Endothelial cell of umbilical vein (primary cell): ENCODE results near the gene FAM131C. TPM values are rescaled to one million over a fixed set of nuclear protein-coding genes. Genes with fewer than 3 reads are reported as not detected.

Experiments
- BruUV-seq: library from RNA; stranded (reverse); fragments of 400-500 nt; replicated peaks from 2 replicates; lab custom pipeline; 2021; lab: Mats Ljungman, UMichigan
- CTCF ChIA-PET: fragments of 300-600, 350-600 bp; sonication (Branson Sonifier 250); formaldehyde crosslinking; loops from one replicate; lab custom pipeline; 2021; ENCODE audit warnings: antibody characterized with exemption, inconsistent platforms; lab: Charles Lee
- POLR2A ChIA-PET: fragments of 300-600, 350-600 bp; sonication (Branson Sonifier 250); formaldehyde crosslinking; loops from one replicate; lab custom pipeline; 2021; ENCODE audit warnings: antibody characterized with exemption, inconsistent platforms; lab: Charles Lee
- DNase-seq: peaks from one replicate; pipeline ENCODE4 v3.0.0-alpha.2; 2011; ENCODE audit warnings: low read depth, low spot score
- FAIRE-seq: peaks from 2 replicates; lab custom pipeline; 2011; peaks lifted over from hg19 to GRCh38; lab: Jason Lieb, UNC
- H2AFZ ChIP-seq: 2 replicates; pipeline ENCODE4 v1.6.0; 2012; ENCODE audit warnings: low read depth, low read length, control low read depth, inconsistent platforms
- H3K27ac ChIP-seq: 2 replicates; pipeline ENCODE4 v1.5.1; 2011; ENCODE audit warnings: low read depth, mild to moderate bottlenecking, control low read depth, low read length, moderate library complexity; ENCODE audit not compliant: insufficient read depth
- H3K27me3 ChIP-seq, 2 experiments: 2 replicates each; pipeline versions ENCODE4 v1.6.0 to v1.6.1; 2011; ENCODE audit warnings: low read length in 2 of 2, mixed read lengths in 1 of 2; ENCODE audit not compliant: control insufficient read depth in 2 of 2, insufficient read depth in 2 of 2
- H3K36me3 ChIP-seq, 2 experiments: 2 replicates in 1 of 2; 3 replicates in 1 of 2; pipeline ENCODE4 v1.5.1; 2011; ENCODE audit warnings: low read length in 2 of 2, mild to moderate bottlenecking in 1 of 2, moderate library complexity in 1 of 2; ENCODE audit not compliant: control insufficient read depth in 2 of 2, insufficient read depth in 2 of 2; ENCODE audit errors: extremely low read depth in 1 of 2
- H3K4me1 ChIP-seq: 3 replicates; pipeline ENCODE4 v1.5.1; 2011; ENCODE audit warnings: mild to moderate bottlenecking, low read length; ENCODE audit not compliant: control insufficient read depth, insufficient read depth; ENCODE audit errors: extremely low read depth
- H3K4me2 ChIP-seq: 2 replicates; pipeline ENCODE4 v1.6.1; 2011; ENCODE audit warnings: low read length, control low read depth, mixed read lengths; ENCODE audit not compliant: insufficient read depth
- H3K4me3 ChIP-seq, 3 experiments: fragments of 200-600 bp in 1 of 3; sonication (generic), shearing (Covaris generic) in 1 of 3; replicated peaks in 1 of 3; 2 replicates each; pipeline ENCODE4 v1.5.1; 2011 to 2016; ENCODE audit warnings: control low read depth in 3 of 3, low read length in 3 of 3, mild to moderate bottlenecking in 2 of 3, inconsistent platforms in 1 of 3, low read depth in 1 of 3, moderate library complexity in 1 of 3; ENCODE audit not compliant: insufficient read depth in 1 of 3
- H3K79me2 ChIP-seq: 2 replicates; pipeline ENCODE4 v1.6.0; 2012; ENCODE audit warnings: low read length, inconsistent platforms; ENCODE audit not compliant: control insufficient read depth, insufficient read depth
- H3K9ac ChIP-seq: replicated peaks from 2 replicates; pipeline ENCODE3; 2011; ENCODE audit warnings: low read length, control low read depth; ENCODE audit not compliant: insufficient read depth; ENCODE audit errors: extremely low read depth
- H3K9me1 ChIP-seq: replicated peaks from 3 replicates; pipeline ENCODE4 v1.6.0; 2011; ENCODE audit warnings: mild to moderate bottlenecking, low read length; ENCODE audit not compliant: control insufficient read depth, insufficient read depth; ENCODE audit errors: extremely low read depth
- H3K9me3 ChIP-seq: replicated peaks from 2 replicates; pipeline ENCODE4 v1.5.1; 2012; ENCODE audit warnings: low read length, inconsistent platforms; ENCODE audit not compliant: control insufficient read depth, insufficient read depth
- H4K20me1 ChIP-seq: replicated peaks from 2 replicates; pipeline ENCODE3; 2011; ENCODE audit warnings: mild to moderate bottlenecking, low read length; ENCODE audit not compliant: control insufficient read depth, insufficient read depth; ENCODE audit errors: extremely low read depth
- EZH2 ChIP-seq: IDR thresholded peaks from 2 replicates; pipeline ENCODE4 v1.6.1; 2012; ENCODE audit warnings: borderline replicate concordance, low read depth, mild to moderate bottlenecking, moderate library complexity, low read length, inconsistent platforms; ENCODE audit not compliant: severe bottlenecking
- FOS ChIP-seq: IDR thresholded peaks from 2 replicates; pipeline ENCODE4 v1.6.1; 2011; ENCODE audit warnings: mild to moderate bottlenecking, low read length, moderate library complexity, borderline replicate concordance; ENCODE audit not compliant: insufficient read depth
- GATA2 ChIP-seq: IDR thresholded peaks from 2 replicates; pipeline ENCODE4 v1.7.0; 2011; ENCODE audit warnings: low read depth, mild to moderate bottlenecking, moderate library complexity, mixed read lengths, low read length; ENCODE audit not compliant: insufficient read length, insufficient read depth
- JUN ChIP-seq: IDR thresholded peaks from 2 replicates; pipeline ENCODE4 v1.6.1; 2011; ENCODE audit warnings: borderline replicate concordance, low read depth; ENCODE audit not compliant: insufficient read length, insufficient read depth
- MAX ChIP-seq: IDR thresholded peaks from 2 replicates; pipeline ENCODE4 v1.6.1; 2011; ENCODE audit not compliant: insufficient read depth, insufficient read length
- MYC ChIP-seq: IDR thresholded peaks from one replicate; pipeline ENCODE4 v1.6.1; 2011; ENCODE audit warnings: mild to moderate bottlenecking, low read depth, low read length
- POLR2A ChIP-seq: IDR thresholded peaks from 2 replicates; pipeline ENCODE4 v1.6.1; 2012; ENCODE audit warnings: low read depth, mild to moderate bottlenecking, control low read depth, low read length
- POLR2AphosphoS5 ChIP-seq: IDR thresholded peaks from 2 replicates; pipeline ENCODE4 v1.6.1; 2012; ENCODE audit warnings: low read depth, mild to moderate bottlenecking, control low read depth, low read length, moderate library complexity; ENCODE audit not compliant: insufficient read depth
- dilution Hi-C: fragments of 300-500 bp; cut with MboI; formaldehyde crosslinking; loops from one replicate; pipeline ENCODE4 v1.15.0; 2019; ENCODE audit warnings: low sequenced_read_pairs; ENCODE audit not compliant: extremely low pct_ligation_motif_present
- intact Hi-C: fragments of 100-400 bp; cut with micrococcal nuclease; formaldehyde crosslinking; loops from one replicate; pipeline ENCODE4 v1.10.0; 2022
- polyA plus RNA-seq, 4 experiments: library from polyadenylated mRNA; depleted of rRNA in 3 of 4; stranded (reverse) in 3 of 4; unstranded in 1 of 4; fragments of >200 nt; gene quantifications; 2 replicates each; pipeline versions ENCODE4 v1.2.1 to v1.2.3, GENCODE V29; 2011 to 2012; ENCODE audit warnings: missing spikeins in 1 of 4
- total RNA-seq: library from RNA; stranded (reverse); gene quantifications from 2 replicates; pipeline ENCODE4 v1.2.3, GENCODE V29; 2021
- TF ChIP-seq, protein P1 (sequence below), 2 donors: IDR thresholded peaks; 1 replicate in 1 of 2; 2 replicates in 1 of 2; pipeline ENCODE4 v1.5.1; 2011; ENCODE audit warnings: low read length in 2 of 2, mild to moderate bottlenecking in 2 of 2, moderate library complexity in 2 of 2, control low read depth in 1 of 2, inconsistent platforms in 1 of 2, low read depth in 1 of 2; ENCODE audit not compliant: insufficient read depth in 1 of 2; ENCODE audit errors: extremely low read depth in 1 of 2

FAM131C gene
- total and polyA plus RNA-seq, 2 donors (not counting 3 experiments of a cell fraction or from before 2014, with no cell fraction given), result 0.23 TPM; not detected in 1

GRCh38 chr1:16019644-16020277 lies 53.7 kb downstream of the FAM131C start:
- Histone ChIP-seq H3K9ac (no peak overlapping the region), H3K4me2 (no peak overlapping the region), H4K20me1 (no peaks in the 10 kb centered on the region), H3K79me2 (no peaks in the 10 kb centered on the region), H3K9me1 (no peaks in the 10 kb centered on the region), H3K4me3 (no peak overlapping the region), H3K9me3 (no peaks in the 10 kb centered on the region), H3K27ac (no peak overlapping the region), H3K36me3 (no peaks in the 10 kb centered on the region), H3K27me3 (no peaks in the 10 kb centered on the region), H2AFZ (no peak overlapping the region), H3K4me1 (no peaks in the 10 kb centered on the region)
- BruUV-seq, result no TSS peak
- dilution Hi-C loops (no loop called here), intact Hi-C loops (no loop called here)
- CTCF ChIA-PET, result interaction anchor here (1.0 kb wide), 1 partner anchor 11 kb away, joined by 4 read pairs; no protein-coding TSS in a partner anchor
- no peak for DNase-seq
- POLR2A ChIA-PET, result no interaction called here
- TF ChIP-seq JUN (no peak), POLR2A (no peak), MAX (no peak), FOS (no peak), MYC (no peak), EZH2 (no peak), GATA2 (no peak), POLR2AphosphoS5 (no peak)
- TF ChIP-seq, protein P1, sequence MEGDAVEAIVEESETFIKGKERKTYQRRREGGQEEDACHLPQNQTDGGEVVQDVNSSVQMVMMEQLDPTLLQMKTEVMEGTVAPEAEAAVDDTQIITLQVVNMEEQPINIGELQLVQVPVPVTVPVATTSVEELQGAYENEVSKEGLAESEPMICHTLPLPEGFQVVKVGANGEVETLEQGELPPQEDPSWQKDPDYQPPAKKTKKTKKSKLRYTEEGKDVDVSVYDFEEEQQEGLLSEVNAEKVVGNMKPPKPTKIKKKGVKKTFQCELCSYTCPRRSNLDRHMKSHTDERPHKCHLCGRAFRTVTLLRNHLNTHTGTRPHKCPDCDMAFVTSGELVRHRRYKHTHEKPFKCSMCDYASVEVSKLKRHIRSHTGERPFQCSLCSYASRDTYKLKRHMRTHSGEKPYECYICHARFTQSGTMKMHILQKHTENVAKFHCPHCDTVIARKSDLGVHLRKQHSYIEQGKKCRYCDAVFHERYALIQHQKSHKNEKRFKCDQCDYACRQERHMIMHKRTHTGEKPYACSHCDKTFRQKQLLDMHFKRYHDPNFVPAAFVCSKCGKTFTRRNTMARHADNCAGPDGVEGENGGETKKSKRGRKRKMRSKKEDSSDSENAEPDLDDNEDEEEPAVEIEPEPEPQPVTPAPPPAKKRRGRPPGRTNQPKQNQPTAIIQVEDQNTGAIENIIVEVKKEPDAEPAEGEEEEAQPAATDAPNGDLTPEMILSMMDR (IDR thresholded peaks at IDR 0.05; ENCODE audit: extremely low read depth in 1 of 2, insufficient read depth in 1 of 2, low read depth in 1 of 2, low read length in 2 of 2), result no peak
- no peak for FAIRE-seq
